ENCODE results near the gene SPSB2.
"Not testable (repeated sequence)": the region's sequence is repeated elsewhere in the genome, so short reads cannot be mapped to it uniquely, and the experiment has no call there.

- TF ChIP-seq CTCF, POLR2AphosphoS5 (IDR thresholded peaks at IDR 0.05): not testable (repeated sequence)
Observed at GRCh38 chr12:6865307-6865706, 7.8 kb downstream of the SPSB2 start.
